ENCODE data around the gene GSKIP. TPM values are rescaled to one million over a fixed set of nuclear protein-coding genes. Genes with fewer than 3 reads are reported as not detected.

GSKIP gene
- total RNA-seq, 1 donor from 2014 or later: 15.6 TPM

DNA sequence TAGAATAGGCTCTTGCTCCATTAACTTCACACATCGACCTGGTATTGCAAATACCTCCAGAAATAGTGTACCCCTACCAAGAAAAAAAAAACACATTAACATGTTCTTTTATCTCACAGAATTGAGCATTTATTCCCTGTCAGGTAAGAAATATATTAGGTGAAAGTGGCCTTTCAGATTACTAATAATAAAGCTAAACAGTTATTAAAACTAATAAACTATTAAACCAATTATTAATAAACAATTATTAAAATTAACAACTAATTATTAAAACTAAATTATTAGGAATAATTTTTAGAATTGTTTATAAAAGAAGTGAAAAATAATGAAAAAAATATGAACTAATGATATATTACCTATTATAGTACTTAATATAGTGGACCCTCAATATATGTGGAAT is 21.4 kb downstream of the GSKIP start:
- TF ChIP-seq, protein P1, sequence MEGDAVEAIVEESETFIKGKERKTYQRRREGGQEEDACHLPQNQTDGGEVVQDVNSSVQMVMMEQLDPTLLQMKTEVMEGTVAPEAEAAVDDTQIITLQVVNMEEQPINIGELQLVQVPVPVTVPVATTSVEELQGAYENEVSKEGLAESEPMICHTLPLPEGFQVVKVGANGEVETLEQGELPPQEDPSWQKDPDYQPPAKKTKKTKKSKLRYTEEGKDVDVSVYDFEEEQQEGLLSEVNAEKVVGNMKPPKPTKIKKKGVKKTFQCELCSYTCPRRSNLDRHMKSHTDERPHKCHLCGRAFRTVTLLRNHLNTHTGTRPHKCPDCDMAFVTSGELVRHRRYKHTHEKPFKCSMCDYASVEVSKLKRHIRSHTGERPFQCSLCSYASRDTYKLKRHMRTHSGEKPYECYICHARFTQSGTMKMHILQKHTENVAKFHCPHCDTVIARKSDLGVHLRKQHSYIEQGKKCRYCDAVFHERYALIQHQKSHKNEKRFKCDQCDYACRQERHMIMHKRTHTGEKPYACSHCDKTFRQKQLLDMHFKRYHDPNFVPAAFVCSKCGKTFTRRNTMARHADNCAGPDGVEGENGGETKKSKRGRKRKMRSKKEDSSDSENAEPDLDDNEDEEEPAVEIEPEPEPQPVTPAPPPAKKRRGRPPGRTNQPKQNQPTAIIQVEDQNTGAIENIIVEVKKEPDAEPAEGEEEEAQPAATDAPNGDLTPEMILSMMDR (IDR thresholded peaks at IDR 0.05): no peak
- DNase-seq (ENCODE audit: extremely low spot score, unreplicated experiment): no peak
- Mint-ChIP-seq H3K27me3 (ENCODE audit: unreplicated experiment) (no peaks in the 10 kb centered on the region), H3K27ac (ENCODE audit: unreplicated experiment) (no peak overlapping the region), H3K4me3 (ENCODE audit: unreplicated experiment) (no peak overlapping the region), H3K4me1 (ENCODE audit: unreplicated experiment) (no peaks in the 10 kb centered on the region), H3K36me3 (ENCODE audit: unreplicated experiment) (peaks cover 13% of the 10 kb centered on the region), H3K9me3 (ENCODE audit: unreplicated experiment) (no peaks in the 10 kb centered on the region)

DNA sequence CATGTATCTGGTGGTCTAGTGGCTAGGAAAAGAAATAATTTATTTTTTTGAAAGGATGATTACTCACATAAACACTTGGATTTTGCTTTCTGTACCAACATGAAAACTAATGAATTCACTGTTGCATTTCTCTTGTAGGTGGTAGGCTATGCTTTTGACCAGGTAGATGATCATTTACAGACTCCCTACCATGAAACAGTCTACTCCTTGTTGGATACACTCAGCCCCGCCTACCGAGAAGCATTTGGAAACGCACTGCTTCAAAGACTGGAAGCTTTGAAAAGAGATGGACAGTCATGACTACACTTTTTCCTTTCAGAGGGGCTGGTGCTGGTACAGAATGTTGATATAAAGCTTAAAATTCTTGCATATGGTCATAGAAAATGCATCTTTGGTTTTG is 22.1 kb downstream of the GSKIP start:
- no peaks in the 10 kb centered on the region for H3K4me1 Mint-ChIP-seq (ENCODE audit: unreplicated experiment)
- TF ChIP-seq, protein P1 (IDR thresholded peaks at IDR 0.05): no peak
- H3K9me3 Mint-ChIP-seq (ENCODE audit: unreplicated experiment): no peaks in the 10 kb centered on the region
- no peak overlapping the region for H3K4me3 Mint-ChIP-seq (ENCODE audit: unreplicated experiment)
- H3K27ac Mint-ChIP-seq (ENCODE audit: unreplicated experiment): no peak overlapping the region
- peaks cover 13% of the 10 kb centered on the region for H3K36me3 Mint-ChIP-seq (ENCODE audit: unreplicated experiment)
- DNase-seq (ENCODE audit: extremely low spot score, unreplicated experiment): no peak
- no peaks in the 10 kb centered on the region for H3K27me3 Mint-ChIP-seq (ENCODE audit: unreplicated experiment)

- peak overlapping the region; percentile 71 for H3K27ac Mint-ChIP-seq (ENCODE audit: unreplicated experiment)
- H3K36me3 Mint-ChIP-seq (ENCODE audit: unreplicated experiment): no peaks in the 10 kb centered on the region
- no peak for DNase-seq (ENCODE audit: extremely low spot score, unreplicated experiment)
- peak overlapping the region; percentile 80 for H3K4me3 Mint-ChIP-seq (ENCODE audit: unreplicated experiment)
- no peaks in the 10 kb centered on the region for H3K9me3 Mint-ChIP-seq (ENCODE audit: unreplicated experiment)
- H3K27me3 Mint-ChIP-seq (ENCODE audit: unreplicated experiment): peaks cover 5% of the 10 kb centered on the region
- TF ChIP-seq, protein P1 (IDR thresholded peaks at IDR 0.05): no peak
- peaks cover 11% of the 10 kb centered on the region for H3K4me1 Mint-ChIP-seq (ENCODE audit: unreplicated experiment)
Observed at GRCh38 chr14:96390965-96391292, 27.6 kb downstream of the GSKIP start.

DNA sequence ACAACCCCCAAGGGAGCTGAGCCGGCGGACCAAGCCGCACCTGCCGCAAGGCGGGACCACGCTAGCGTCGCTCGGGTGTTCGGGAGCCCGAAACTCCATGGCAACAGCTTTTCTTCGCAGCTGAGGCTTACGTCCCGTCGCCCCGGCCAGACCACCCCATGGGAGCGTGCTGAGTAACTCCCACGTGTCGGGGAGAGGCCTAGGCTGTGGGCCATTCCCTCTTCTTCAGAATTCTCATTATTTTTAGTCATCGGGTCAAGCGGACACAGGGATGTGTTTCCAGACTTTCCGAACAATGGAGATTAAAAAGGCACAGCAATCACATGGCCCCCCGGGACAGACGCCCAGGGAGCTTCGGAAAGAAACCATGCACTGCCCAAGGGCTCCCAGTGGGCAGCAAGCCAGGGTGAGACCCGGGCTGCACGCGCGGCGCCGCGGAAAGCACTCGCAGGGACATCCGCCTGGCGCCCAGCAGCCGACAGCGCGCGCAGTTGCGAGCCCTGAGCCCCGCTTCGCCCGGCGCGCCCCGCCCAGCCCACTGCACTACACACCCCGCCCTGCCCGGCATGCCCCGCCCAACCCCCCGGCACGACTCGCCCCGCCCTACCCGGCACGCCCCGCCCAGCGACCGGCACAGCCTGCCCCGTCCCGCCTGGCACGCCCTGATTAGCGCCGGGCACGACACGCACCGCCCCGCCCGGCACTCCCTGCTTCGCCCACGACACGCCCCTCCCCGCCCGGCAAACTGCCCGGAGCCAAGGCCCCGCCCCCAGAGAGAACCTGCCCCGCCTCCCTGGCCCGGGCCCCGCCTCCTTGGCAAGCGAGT is 28.2 kb downstream of the GSKIP start:
- Mint-ChIP-seq H3K27me3 (ENCODE audit: unreplicated experiment) (peaks cover 5% of the 10 kb centered on the region), H3K4me1 (ENCODE audit: unreplicated experiment) (peaks cover 11% of the 10 kb centered on the region), H3K27ac (ENCODE audit: unreplicated experiment) (peak overlapping the region; percentile 71), H3K9me3 (ENCODE audit: unreplicated experiment) (no peaks in the 10 kb centered on the region), H3K4me3 (ENCODE audit: unreplicated experiment) (peak overlapping the region; percentile 80), H3K36me3 (ENCODE audit: unreplicated experiment) (no peaks in the 10 kb centered on the region)
- TF ChIP-seq, protein P1 (IDR thresholded peaks at IDR 0.05): no peak
- peak; percentile 99 for DNase-seq (ENCODE audit: extremely low spot score, unreplicated experiment)

DNA sequence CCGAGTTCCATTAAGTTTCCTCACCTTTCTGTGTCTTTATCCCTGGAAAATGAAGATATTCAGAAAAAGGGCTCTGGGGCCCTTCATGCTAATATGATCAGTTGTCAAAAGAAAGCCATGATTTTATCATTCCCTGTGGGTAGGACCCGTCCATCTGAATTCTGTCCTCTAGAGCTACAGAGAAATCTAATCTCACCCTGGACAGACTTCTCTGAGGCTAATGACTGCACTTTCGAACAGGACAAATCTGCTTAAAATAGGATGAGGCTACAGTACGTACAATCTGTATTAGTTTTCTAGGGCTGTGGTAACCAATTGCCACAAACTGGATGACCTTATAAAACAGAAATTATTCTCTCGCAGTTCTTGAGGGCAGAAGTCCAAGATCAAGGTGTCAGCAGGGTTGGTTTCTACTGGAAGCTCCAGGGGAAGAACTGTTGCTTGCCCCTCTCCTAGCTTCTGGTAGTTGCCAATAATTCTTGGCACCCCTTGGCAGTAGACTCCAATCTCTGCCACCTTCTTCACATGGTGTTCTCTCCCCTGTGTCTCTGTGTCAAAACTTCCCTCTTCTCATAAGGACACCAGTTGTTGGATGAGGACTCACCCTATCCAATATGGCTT is 29.9 kb downstream of the GSKIP start:
- H3K27ac Mint-ChIP-seq (ENCODE audit: unreplicated experiment): no peak overlapping the region
- H3K4me3 Mint-ChIP-seq (ENCODE audit: unreplicated experiment): peak overlapping the region; percentile 80
- H3K36me3 Mint-ChIP-seq (ENCODE audit: unreplicated experiment): no peaks in the 10 kb centered on the region
- DNase-seq (ENCODE audit: extremely low spot score, unreplicated experiment): no peak
- no peaks in the 10 kb centered on the region for H3K9me3 Mint-ChIP-seq (ENCODE audit: unreplicated experiment)
- H3K4me1 Mint-ChIP-seq (ENCODE audit: unreplicated experiment): peaks cover 11% of the 10 kb centered on the region
- TF ChIP-seq, protein P1 (IDR thresholded peaks at IDR 0.05): no peak
- peaks cover 11% of the 10 kb centered on the region for H3K27me3 Mint-ChIP-seq (ENCODE audit: unreplicated experiment)
